GM12878 (cell line): ENCODE measurements around the gene NPAS3. TPM values are rescaled to one million over a fixed set of nuclear protein-coding genes. Genes with fewer than 3 reads are reported as not detected.

Experiments
- ATAC-seq: fragments of 200-7000 bp; cut with Tn5 transposase; 3 replicates; pipeline ENCODE4 v1.9.1; 2020; ENCODE audit warnings: mild to moderate bottlenecking, moderate library complexity
- BruUV-seq: library from RNA; stranded (reverse); fragments of 400-500 nt; replicated peaks from 2 replicates; lab custom pipeline; 2021; lab: Mats Ljungman, UMichigan
- CTCF ChIA-PET: fragments of 300-600 bp; sonication (Branson Sonifier 250); formaldehyde crosslinking; extraction: SDS; loops from one replicate; lab custom pipeline; 2021; ENCODE audit warnings: inconsistent platforms; lab: Yijun Ruan, JAX
- POLR2A ChIA-PET: fragments of 350-600 bp; formaldehyde crosslinking; extraction: SDS; loops from one replicate; lab custom pipeline; 2021; ENCODE audit warnings: inconsistent platforms; lab: Charles Lee
- RAD21 ChIA-PET: fragments of 300-600 bp; sonication (Branson Sonifier 250); formaldehyde crosslinking; loops from one replicate; lab custom pipeline; 2023; ENCODE audit warnings: antibody characterized with exemption; ENCODE audit not compliant: unreplicated experiment; lab: Charles Lee
- SMC1A ChIA-PET: fragments of 300-600 bp; sonication (Branson Sonifier 250); formaldehyde crosslinking; loops from one replicate; lab custom pipeline; 2023; ENCODE audit not compliant: unreplicated experiment, uncharacterized antibody; lab: Charles Lee
- DNase-seq: peaks from one replicate; pipeline ENCODE4 v3.0.0-alpha.2; 2011; ENCODE audit warnings: low read depth, low spot score
- FAIRE-seq: peaks from 3 replicates; lab custom pipeline; 2011; peaks lifted over from hg19 to GRCh38; lab: Jason Lieb, UNC
- H2AFZ ChIP-seq: 2 replicates; pipeline ENCODE4 v1.6.0; 2011; ENCODE audit warnings: low read depth, low read length, control low read depth; ENCODE audit not compliant: control insufficient read depth
- H3K27ac ChIP-seq: 2 replicates; pipeline ENCODE4 v1.5.1; 2011; ENCODE audit warnings: control low read depth; ENCODE audit not compliant: control insufficient read depth, insufficient read depth
- H3K27me3 ChIP-seq, 2 experiments: replicated peaks in 1 of 2; 2 replicates each; pipeline versions ENCODE4 v1.6.0 to v1.6.1; 2011; ENCODE audit warnings: low read length in 1 of 2; ENCODE audit not compliant: control insufficient read depth in 2 of 2, insufficient read depth in 2 of 2
- H3K36me3 ChIP-seq, 2 experiments: 2 replicates each; pipeline ENCODE4 v1.5.1; 2011; ENCODE audit warnings: low read length in 1 of 2; ENCODE audit not compliant: control insufficient read depth in 2 of 2, insufficient read depth in 2 of 2
- H3K4me1 ChIP-seq: 2 replicates; pipeline ENCODE4 v1.6.1; 2011; ENCODE audit warnings: mild to moderate bottlenecking, low read length, moderate library complexity, mixed read lengths; ENCODE audit not compliant: control insufficient read depth, insufficient read depth
- H3K4me2 ChIP-seq: 2 replicates; pipeline ENCODE4 v1.6.0; 2011; ENCODE audit warnings: control low read depth; ENCODE audit not compliant: control insufficient read depth, insufficient read depth
- H3K4me3 ChIP-seq: fragments of 200-600 bp; sonication (generic); 2 replicates; pipeline ENCODE4 v1.5.1; 2016
- H3K79me2 ChIP-seq: 2 replicates; pipeline ENCODE4 v1.6.0; 2011; ENCODE audit warnings: low read length; ENCODE audit not compliant: control insufficient read depth, insufficient read depth
- H3K9ac ChIP-seq: 2 replicates; pipeline ENCODE4 v1.8.0; 2011; ENCODE audit warnings: low read length, control low read depth, mixed read lengths; ENCODE audit not compliant: control insufficient read depth, insufficient read depth
- H3K9me3 ChIP-seq: replicated peaks from 3 replicates; pipeline ENCODE4 v1.5.1; 2011; ENCODE audit warnings: mild to moderate bottlenecking, low read length; ENCODE audit not compliant: control insufficient read depth, insufficient read depth
- H4K20me1 ChIP-seq: 2 replicates; pipeline ENCODE4 v1.6.0; 2011; ENCODE audit not compliant: control insufficient read depth, insufficient read depth
- BMI1 ChIP-seq: fragments of 450-650 bp; IDR thresholded peaks from 2 replicates; pipeline ENCODE4 v1.6.1; 2016; ENCODE audit warnings: mild to moderate bottlenecking, moderate library complexity, borderline replicate concordance
- CHD1 ChIP-seq: IDR thresholded peaks from 2 replicates; pipeline ENCODE4 v1.6.1; 2012; ENCODE audit warnings: low read depth, low read length, improper control_type of control experiment
- CHD4 ChIP-seq: fragments of 200-600 bp; sonication (generic); IDR thresholded peaks from 2 replicates; pipeline ENCODE4 v1.6.1; 2016; ENCODE audit warnings: mild to moderate bottlenecking
- HDAC2 ChIP-seq: fragments of 200-600 bp; sonication (generic); IDR thresholded peaks from 2 replicates; pipeline ENCODE4 v1.6.1; 2017
- MTA2 ChIP-seq: fragments of 450-650 bp; IDR thresholded peaks from 2 replicates; pipeline ENCODE4 v1.6.1; 2016; ENCODE audit warnings: low read depth, mild to moderate bottlenecking, moderate library complexity
- MYC ChIP-seq: IDR thresholded peaks from 2 replicates; pipeline ENCODE4 v1.6.1; 2011; ENCODE audit warnings: mild to moderate bottlenecking, low read length, moderate library complexity, inconsistent platforms; ENCODE audit not compliant: insufficient read depth, insufficient replicate concordance, insufficient read length, severe bottlenecking
- NR2C1 ChIP-seq: fragments of 450-650 bp; IDR thresholded peaks from 2 replicates; pipeline ENCODE4 v1.6.1; 2017; ENCODE audit warnings: antibody characterized with exemption, mild to moderate bottlenecking, moderate library complexity
- NRF1 ChIP-seq: conservative IDR thresholded peaks from 2 replicates; pipeline ENCODE4 v1.6.1; 2011; ENCODE audit warnings: mild to moderate bottlenecking, low read depth, low read length, improper control_type of control experiment
- PML ChIP-seq: IDR thresholded peaks from 2 replicates; pipeline ENCODE4 v1.6.1; 2012; ENCODE audit warnings: low read length, inconsistent platforms
- POLR2A ChIP-seq: IDR thresholded peaks from 2 replicates; pipeline ENCODE4 v1.6.1; 2011; ENCODE audit warnings: low read depth, mild to moderate bottlenecking, low read length
- RCOR1 ChIP-seq: conservative IDR thresholded peaks from 2 replicates; pipeline ENCODE4 v1.6.1; 2012; ENCODE audit warnings: low read depth, low read length, improper control_type of control experiment
- TCF12 ChIP-seq: IDR thresholded peaks from 2 replicates; pipeline ENCODE4 v1.6.1; 2011; ENCODE audit warnings: low read depth, mild to moderate bottlenecking, low read length
- ZNF274 ChIP-seq: IDR thresholded peaks from one replicate; pipeline ENCODE4 v1.8.0; 2011; ENCODE audit not compliant: insufficient read length, insufficient read depth
- WGBS: methylation state at CpG from one replicate; pipeline ENCODE4 v1.1.6; 2016; ENCODE audit warnings: low lambda C conversion rate; ENCODE audit not compliant: insufficient replicate concordance, insufficient coverage; ENCODE audit errors: missing lambda C conversion rate; 5-methylcytosine and 5-hydroxymethylcytosine counted together
- in situ Hi-C: fragments of 300-500 bp; cut with MboI; formaldehyde crosslinking; loops from 9 replicates; pipeline ENCODE4 v1.14.3; 2018; ENCODE audit warnings: mixed read lengths
- intact Hi-C: fragments of 100-400 bp; cut with micrococcal nuclease; formaldehyde crosslinking; loops from one replicate; pipeline ENCODE4 v1.14.2; 2022; ENCODE audit not compliant: unreplicated experiment
- polyA plus RNA-seq, 11 experiments: library from polyadenylated mRNA; depleted of rRNA in 4 of 11; unstranded in 6 of 11; stranded (reverse) in 5 of 11; fragments of >200 nt; fragmentation: Nextera tagmentation in 4 of 11; fragmentation: Illumina TruSeq in 1 of 11; extraction: Ambion mirVana in 4 of 11; extraction: Trizol in 1 of 11; gene quantifications; 1 replicate in 1 of 11; 2 replicates in 10 of 11; pipeline versions ENCODE4 v1.2.1 to v1.2.3, GENCODE V29; 2011 to 2016; ENCODE audit warnings: inconsistent platforms in 2 of 11, missing spikeins in 2 of 11, low read depth in 1 of 11
- total RNA-seq, 4 experiments: library from RNA; depleted of rRNA in 3 of 4; stranded (reverse); fragments of >200 nt in 3 of 4; fragmentation: Illumina TruSeq in 1 of 4; extraction: Trizol in 1 of 4; gene quantifications; 2 replicates each; pipeline versions ENCODE4 v1.2.1 to v1.2.3, GENCODE V29; 2013 to 2021
- TF ChIP-seq, protein P1 (sequence below): fragments of 450-650 bp; formaldehyde crosslinking; IDR thresholded peaks from 2 replicates; pipeline ENCODE4 v1.4.0; 2020; ENCODE audit warnings: mild to moderate bottlenecking, moderate library complexity
- TF ChIP-seq, protein P2 (sequence below): fragments of 450-650 bp; IDR thresholded peaks from 2 replicates; pipeline ENCODE4 v1.6.1; 2016; ENCODE audit warnings: mild to moderate bottlenecking, moderate library complexity, borderline replicate concordance
- TF ChIP-seq, protein P3 (sequence below): IDR thresholded peaks from 2 replicates; pipeline ENCODE4 v1.6.1; 2012; ENCODE audit warnings: low read depth, low read length, improper control_type of control experiment
- TF ChIP-seq, protein P4 (sequence below): fragments of 450-650 bp; IDR thresholded peaks from 2 replicates; pipeline ENCODE4 v1.6.1; 2014; ENCODE audit warnings: mild to moderate bottlenecking

The NPAS3 gene
- total and polyA plus RNA-seq, 10 of the 15 experiments (the other 5 are each of a cell fraction or from before 2014, with no cell fraction given) = under 0.01 to 2.7 (median 0.03) TPM; not detected in 6

DNA sequence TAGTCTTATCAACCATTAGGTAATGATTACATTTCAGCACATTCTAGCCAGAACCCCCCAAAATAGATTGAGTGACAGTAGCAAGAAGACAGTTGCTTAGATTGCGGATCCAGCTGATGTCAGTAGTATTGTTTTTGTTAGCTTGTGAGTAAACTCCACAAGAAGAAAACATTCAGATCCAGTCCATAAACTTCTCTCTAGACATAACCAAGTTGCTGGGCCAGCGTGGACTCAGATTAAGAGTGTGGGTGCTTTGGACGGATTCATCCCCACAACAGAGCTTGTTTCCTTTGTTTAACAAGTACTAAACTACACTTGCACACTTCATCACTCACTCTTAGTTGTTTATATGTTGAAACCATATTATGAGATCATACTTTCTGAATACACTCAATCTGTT is 293.4 kb downstream of the NPAS3 start:
- Histone ChIP-seq H3K79me2 (no peaks in the 10 kb centered on the region), H3K27me3 (no peaks in the 10 kb centered on the region), H3K9me3 (no peaks in the 10 kb centered on the region), H3K4me3 (no peak overlapping the region), H2AFZ (no peak overlapping the region), H3K27ac (no peak overlapping the region), H3K4me1 (no peaks in the 10 kb centered on the region), H3K4me2 (no peak overlapping the region), H4K20me1 (no peaks in the 10 kb centered on the region), H3K9ac (no peak overlapping the region), H3K36me3 (no peaks in the 10 kb centered on the region)
- no TSS peak for BruUV-seq
- DNase-seq (no peak), ATAC-seq (no peak), FAIRE-seq (no peak)
- in situ Hi-C loops = no loop called here
- POLR2A ChIA-PET = no interaction called here
- intact Hi-C loops = no loop called here
- WGBS = 44% methylated on average over 3 of the region's 3 CpGs
- RAD21 ChIA-PET = no interaction called here
- SMC1A ChIA-PET = interaction anchor here (0.5 to 1.4 kb wide), 3 partner anchors 198 to 709 kb away, joined by 3 to 6 read pairs (median 3); no protein-coding TSS in a partner anchor
- CTCF ChIA-PET = interaction anchor here (0.8 kb wide), 1 partner anchor 10 kb away, joined by 3 read pairs; no protein-coding TSS in a partner anchor
- TF ChIP-seq, protein P1, sequence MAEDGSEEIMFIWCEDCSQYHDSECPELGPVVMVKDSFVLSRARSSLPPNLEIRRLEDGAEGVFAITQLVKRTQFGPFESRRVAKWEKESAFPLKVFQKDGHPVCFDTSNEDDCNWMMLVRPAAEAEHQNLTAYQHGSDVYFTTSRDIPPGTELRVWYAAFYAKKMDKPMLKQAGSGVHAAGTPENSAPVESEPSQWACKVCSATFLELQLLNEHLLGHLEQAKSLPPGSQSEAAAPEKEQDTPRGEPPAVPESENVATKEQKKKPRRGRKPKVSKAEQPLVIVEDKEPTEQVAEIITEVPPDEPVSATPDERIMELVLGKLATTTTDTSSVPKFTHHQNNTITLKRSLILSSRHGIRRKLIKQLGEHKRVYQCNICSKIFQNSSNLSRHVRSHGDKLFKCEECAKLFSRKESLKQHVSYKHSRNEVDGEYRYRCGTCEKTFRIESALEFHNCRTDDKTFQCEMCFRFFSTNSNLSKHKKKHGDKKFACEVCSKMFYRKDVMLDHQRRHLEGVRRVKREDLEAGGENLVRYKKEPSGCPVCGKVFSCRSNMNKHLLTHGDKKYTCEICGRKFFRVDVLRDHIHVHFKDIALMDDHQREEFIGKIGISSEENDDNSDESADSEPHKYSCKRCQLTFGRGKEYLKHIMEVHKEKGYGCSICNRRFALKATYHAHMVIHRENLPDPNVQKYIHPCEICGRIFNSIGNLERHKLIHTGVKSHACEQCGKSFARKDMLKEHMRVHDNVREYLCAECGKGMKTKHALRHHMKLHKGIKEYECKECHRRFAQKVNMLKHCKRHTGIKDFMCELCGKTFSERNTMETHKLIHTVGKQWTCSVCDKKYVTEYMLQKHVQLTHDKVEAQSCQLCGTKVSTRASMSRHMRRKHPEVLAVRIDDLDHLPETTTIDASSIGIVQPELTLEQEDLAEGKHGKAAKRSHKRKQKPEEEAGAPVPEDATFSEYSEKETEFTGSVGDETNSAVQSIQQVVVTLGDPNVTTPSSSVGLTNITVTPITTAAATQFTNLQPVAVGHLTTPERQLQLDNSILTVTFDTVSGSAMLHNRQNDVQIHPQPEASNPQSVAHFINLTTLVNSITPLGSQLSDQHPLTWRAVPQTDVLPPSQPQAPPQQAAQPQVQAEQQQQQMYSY (CRISPR knock-in tag) = no peak
- no peak for TF ChIP-seq CHD4
- no peak for TF ChIP-seq RCOR1
- no peak for TF ChIP-seq TCF12
- TF ChIP-seq, protein P2, sequence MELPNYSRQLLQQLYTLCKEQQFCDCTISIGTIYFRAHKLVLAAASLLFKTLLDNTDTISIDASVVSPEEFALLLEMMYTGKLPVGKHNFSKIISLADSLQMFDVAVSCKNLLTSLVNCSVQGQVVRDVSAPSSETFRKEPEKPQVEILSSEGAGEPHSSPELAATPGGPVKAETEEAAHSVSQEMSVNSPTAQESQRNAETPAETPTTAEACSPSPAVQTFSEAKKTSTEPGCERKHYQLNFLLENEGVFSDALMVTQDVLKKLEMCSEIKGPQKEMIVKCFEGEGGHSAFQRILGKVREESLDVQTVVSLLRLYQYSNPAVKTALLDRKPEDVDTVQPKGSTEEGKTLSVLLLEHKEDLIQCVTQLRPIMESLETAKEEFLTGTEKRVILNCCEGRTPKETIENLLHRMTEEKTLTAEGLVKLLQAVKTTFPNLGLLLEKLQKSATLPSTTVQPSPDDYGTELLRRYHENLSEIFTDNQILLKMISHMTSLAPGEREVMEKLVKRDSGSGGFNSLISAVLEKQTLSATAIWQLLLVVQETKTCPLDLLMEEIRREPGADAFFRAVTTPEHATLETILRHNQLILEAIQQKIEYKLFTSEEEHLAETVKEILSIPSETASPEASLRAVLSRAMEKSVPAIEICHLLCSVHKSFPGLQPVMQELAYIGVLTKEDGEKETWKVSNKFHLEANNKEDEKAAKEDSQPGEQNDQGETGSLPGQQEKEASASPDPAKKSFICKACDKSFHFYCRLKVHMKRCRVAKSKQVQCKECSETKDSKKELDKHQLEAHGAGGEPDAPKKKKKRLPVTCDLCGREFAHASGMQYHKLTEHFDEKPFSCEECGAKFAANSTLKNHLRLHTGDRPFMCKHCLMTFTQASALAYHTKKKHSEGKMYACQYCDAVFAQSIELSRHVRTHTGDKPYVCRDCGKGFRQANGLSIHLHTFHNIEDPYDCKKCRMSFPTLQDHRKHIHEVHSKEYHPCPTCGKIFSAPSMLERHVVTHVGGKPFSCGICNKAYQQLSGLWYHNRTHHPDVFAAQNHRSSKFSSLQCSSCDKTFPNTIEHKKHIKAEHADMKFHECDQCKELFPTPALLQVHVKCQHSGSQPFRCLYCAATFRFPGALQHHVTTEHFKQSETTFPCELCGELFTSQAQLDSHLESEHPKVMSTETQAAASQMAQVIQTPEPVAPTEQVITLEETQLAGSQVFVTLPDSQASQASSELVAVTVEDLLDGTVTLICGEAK = no peak
- TF ChIP-seq MTA2 = no peak
- TF ChIP-seq NR2C1 = no peak
- no peak for TF ChIP-seq BMI1
- TF ChIP-seq MYC = no peak
- no peak for TF ChIP-seq NRF1
- no peak for TF ChIP-seq ZNF274
- no peak for TF ChIP-seq HDAC2
- TF ChIP-seq CHD1 = no peak
- TF ChIP-seq, protein P3, sequence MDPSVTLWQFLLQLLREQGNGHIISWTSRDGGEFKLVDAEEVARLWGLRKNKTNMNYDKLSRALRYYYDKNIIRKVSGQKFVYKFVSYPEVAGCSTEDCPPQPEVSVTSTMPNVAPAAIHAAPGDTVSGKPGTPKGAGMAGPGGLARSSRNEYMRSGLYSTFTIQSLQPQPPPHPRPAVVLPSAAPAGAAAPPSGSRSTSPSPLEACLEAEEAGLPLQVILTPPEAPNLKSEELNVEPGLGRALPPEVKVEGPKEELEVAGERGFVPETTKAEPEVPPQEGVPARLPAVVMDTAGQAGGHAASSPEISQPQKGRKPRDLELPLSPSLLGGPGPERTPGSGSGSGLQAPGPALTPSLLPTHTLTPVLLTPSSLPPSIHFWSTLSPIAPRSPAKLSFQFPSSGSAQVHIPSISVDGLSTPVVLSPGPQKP = no peak
- no peak for TF ChIP-seq POLR2A
- TF ChIP-seq PML = no peak
- TF ChIP-seq, protein P4, sequence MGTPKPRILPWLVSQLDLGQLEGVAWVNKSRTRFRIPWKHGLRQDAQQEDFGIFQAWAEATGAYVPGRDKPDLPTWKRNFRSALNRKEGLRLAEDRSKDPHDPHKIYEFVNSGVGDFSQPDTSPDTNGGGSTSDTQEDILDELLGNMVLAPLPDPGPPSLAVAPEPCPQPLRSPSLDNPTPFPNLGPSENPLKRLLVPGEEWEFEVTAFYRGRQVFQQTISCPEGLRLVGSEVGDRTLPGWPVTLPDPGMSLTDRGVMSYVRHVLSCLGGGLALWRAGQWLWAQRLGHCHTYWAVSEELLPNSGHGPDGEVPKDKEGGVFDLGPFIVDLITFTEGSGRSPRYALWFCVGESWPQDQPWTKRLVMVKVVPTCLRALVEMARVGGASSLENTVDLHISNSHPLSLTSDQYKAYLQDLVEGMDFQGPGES = no peak
